ACHN (cell line): Measurements from ENCODE around the gene PHYKPL.

Source experiments
- DNase-seq: peaks from one replicate; pipeline ENCODE4 v3.0.0-alpha.2; 2015
- in situ Hi-C: cut with HindIII; loops from 2 replicates; pipeline ENCODE4 v1.10.0; 2017; ENCODE audit warnings: low sequenced_read_pairs, low pct_ligation_motif_present, low pct_unique_long_range_greater_than_20kb

The PHYKPL gene

DNA sequence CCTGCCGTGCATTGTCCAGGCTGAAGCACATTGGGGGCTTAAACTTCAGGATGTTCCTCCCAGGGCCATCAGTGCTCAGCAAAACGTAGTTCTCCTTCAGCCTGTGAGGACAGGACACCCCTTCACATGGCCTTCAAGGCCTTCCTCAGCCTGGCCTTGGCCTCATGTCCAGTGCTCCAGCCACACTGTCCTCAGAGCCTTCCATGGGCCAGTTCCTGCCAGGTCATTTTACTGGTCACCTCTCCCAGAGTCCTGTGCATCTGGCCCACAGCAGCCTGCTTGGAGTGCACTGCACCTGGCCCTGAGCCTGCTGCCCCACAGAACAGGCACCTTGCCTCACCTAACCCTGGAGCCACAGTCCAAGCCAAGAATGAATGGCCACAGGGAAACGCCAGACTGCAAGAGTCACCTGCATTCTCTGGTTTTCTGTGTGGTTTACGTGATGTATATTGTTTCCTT lies 19.6 kb downstream of the PHYKPL start:
- DNase-seq, result no peak
- in situ Hi-C loops, result no loop called here

DNA sequence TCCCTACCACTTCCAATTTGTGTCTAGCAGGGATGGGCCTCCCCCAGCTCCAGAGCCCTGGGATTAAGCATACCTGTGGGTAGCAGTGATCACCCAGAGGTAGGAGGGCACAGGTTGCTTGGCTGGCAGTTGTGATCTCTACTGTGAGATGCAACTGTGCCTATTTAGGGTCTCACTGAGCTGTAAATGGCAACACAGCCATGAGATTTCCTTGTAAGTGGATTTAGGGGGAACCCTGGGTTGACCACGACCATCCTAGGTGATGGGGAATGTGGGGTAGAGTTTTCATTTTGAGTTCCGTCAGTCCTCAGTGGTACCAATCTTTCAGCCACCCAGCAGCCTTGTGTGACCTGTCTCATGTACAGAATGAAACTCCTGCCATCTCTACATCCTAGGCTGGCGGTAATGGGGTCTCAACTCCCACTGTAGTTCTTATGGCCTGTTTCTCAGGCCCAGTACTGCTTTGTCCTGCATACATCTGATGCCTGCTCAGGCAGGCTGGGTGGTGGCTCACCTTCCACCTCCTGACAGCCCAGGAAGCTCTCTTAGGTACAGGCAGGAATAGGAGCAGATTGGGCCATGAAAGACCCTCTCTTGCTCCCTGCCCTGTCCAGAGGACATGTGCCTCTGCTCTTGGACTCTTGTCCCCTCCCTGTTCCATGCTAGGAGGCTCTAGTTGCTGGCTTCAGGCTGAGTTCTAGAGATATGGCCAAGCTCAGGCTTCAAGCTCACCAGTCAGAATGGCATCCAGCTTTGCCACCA lies 20.2 kb downstream of the PHYKPL start:
- in situ Hi-C loops, result no loop called here
- no peak for DNase-seq

DNA sequence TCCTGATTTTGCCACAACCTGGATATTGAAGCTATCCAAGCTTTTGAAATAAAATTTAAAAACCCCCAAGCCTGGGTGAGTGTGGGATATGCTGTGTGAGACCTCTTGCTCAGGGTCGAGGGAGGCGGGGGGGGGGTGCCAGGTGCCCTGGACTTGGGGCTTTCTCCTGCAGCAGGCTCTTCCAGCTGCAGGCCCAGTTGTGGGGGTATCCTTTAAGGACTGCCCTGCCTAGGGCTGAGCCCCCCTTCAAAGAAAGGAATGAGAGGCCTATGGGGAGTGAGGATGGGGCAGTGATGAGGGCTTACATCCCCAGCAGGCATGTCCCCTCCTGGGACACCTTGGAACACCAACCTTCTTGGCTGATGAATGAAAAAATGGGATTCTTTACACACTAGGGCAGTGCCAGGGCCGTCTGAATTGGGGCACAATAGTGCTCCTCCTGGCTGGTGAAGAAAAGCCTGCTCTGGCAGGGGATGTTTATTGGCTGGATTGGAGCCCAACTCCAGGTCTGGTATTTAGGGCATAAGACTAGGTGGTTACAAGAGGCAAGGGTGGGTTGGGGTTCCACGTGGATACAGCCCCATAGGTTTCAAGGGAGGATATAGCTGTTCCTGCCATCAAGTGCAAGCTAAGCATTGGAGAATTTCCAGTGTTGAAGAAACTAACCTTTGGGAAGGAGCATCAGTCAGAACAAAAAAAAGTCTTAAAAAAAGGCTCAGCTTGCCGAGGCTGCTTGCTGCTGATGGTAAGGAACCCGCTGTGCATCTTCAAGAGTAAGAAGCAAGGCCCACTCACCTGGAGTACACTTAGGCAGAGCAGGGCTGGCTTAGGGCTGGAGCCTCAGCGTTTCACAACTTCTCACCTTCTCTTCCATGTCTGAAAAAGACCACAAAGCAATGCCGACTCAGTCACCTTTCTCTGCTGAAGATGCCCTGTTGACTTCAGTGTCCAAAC lies 21.2 kb downstream of the PHYKPL start:
- in situ Hi-C loops, result no loop called here
- DNase-seq, result no peak

DNA sequence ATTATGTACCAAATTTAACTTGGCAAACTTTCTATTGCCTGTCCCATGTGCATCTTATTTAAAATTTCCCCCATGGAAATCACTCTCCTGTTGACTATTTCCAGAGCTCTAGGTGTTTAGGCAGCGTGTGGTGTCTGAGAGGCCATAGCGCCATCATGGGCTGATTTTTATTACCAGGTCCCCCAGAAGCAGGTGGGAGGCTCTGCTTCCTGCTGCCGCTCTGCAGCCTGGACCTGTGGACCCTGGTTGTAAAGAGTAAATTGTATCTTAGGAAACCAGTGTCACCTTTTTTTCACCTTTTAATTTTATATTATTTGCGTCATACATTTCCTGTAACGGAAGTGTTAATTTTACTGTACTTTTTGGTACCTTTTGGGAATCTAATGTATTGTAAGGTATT lies 21.9 kb downstream of the PHYKPL start:
- no peak for DNase-seq
- in situ Hi-C loops, result no loop called here

DNA sequence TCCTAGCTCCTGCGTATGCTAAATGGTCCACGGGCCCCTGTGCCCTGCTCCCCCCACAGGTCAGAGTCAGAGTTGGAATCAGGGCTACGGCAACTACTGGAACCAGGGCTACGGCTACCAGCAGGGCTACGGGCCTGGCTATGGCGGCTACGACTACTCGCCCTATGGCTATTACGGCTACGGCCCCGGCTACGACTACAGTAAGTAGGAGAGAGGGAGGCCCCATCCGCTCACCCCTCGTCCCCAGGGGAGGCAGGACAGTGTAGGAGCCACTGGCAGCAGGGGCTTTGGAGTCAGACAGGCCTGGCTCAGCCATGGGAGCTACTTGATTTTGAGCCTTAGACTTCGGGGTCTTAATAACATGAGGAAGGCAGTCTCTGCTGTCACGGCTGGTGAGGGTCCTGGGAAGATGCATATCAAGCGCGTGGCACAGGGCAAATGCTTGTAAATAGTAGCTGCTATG lies 22.5 kb downstream of the PHYKPL start:
- in situ Hi-C loops, result no loop called here

DNA sequence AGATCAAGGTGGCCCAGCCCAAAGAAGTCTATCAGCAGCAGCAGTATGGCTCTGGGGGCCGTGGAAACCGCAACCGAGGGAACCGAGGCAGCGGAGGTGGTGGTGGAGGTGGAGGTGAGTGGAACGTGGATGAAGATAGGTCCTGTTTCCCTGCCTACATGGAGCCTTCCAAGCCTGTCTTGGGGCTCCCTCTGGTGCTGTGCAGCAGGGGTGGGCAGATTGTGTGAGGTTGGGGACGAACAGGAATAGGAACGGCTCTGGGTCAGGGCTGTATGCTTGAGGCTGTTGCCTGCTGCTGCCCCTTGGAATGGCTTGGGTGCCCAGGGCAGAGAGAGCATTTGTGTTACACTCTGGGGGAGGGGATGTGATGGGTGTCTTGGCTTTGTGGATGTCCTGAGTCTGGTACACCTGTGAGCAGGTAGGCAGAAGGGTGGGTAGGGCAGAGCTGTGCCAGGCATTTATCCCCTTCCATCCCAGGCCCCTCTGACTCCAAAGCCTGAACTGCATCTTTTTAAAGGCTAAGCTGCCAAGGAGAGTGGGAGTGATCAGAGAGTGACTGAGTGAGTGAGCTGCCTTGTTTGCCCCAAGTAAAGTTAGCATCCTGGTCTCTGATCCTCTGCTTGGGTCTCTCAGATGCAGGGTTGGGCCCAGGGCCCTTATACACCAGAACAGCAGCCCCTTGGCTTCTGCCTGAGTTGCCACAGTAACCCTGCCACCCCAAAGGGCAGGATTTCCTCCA lies 23.1 kb downstream of the PHYKPL start:
- no peak for DNase-seq
- in situ Hi-C loops, result no loop called here

More for the DNA sequence above, 22.5 kb downstream of the PHYKPL start:
- no peak for DNase-seq

DNA sequence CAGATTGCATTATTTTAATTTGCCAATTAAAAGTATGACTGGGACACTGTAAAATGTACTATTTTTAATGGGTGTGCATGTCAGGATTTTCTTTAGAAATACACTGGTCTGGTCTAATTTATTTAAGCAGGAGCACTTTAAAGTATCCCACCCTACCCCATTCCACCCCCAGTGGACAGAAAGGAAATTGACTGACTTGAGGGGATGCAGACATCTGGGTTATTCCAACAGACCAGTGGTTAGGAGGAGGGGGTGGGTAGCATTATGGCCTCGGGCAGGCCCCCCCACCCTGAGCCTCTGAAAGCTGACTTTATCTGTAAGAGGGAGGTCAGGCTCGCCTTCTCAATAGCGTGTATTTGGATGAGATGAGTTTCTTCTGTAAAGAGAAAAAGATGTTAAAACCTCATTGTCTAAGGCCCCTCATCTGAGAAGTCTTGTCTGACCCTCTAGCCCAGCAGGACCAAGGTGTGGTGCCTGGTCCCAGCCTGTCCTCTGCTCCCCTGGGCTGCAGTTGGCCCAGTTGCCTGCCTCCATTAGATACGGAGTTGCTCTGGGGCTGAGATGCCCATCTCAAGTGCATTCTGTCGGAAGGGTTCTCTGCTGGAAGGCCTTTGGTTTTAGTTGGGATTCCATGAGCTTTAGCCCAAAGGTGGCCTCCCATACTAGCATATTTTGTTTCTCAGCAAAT lies 23.9 kb downstream of the PHYKPL start:
- DNase-seq, result no peak
- in situ Hi-C loops, result no loop called here

DNA sequence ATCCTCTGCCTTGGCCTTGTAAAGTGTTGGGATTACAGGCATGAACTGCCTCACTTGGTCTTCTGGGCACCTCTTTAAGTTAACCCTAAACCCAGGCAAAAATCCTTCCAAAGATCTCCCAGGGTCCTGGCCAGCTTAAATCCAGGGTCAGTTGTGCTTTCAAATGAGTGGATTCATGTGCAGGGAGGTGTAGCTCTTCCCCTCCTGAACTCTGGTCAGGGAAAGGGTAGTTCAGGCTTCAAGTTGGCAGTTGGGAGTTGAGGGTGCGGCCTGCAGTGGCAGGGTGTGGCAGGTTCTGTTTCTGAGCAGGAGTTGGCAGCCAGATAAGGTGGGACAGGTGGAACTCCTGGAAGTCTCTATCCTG lies 24.7 kb downstream of the PHYKPL start:
- DNase-seq, result no peak
- in situ Hi-C loops, result no loop called here

DNA sequence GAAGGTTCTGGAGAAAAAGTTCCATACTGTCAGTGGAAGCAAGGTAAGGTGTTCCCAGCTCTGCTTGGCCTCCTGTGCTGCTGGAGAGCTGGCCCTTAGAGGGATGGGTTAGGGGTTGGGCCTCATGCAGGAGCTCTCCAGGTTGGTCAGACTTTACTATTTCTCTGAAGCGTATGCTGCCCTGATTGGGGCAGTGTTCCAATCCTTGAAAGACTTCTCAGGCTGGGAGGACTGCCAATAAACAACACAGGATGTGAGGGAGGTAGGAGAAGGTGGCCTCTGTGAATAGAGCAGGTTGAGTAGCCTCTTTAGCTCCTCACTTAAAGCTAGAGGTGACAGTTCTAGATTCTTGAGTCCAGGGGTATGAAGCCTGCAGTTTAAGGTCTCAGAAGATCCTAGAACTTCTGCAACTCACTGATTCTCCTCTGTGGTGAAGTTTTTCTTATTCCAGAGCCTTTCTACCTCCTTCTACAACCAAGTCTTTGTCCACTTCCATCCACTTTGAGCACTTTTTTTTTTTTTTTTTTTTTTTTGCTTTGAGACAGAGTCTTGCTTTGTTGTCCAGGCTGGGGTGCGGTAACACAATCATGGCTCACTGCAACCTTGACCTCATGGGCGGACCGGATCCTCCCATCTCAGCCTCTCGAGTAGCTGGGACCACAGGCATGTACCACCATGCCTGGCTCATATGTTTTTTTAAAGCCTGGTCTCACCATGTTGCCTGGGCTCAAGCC lies 25.3 kb downstream of the PHYKPL start:
- in situ Hi-C loops, result no loop called here
- DNase-seq, result no peak

DNA sequence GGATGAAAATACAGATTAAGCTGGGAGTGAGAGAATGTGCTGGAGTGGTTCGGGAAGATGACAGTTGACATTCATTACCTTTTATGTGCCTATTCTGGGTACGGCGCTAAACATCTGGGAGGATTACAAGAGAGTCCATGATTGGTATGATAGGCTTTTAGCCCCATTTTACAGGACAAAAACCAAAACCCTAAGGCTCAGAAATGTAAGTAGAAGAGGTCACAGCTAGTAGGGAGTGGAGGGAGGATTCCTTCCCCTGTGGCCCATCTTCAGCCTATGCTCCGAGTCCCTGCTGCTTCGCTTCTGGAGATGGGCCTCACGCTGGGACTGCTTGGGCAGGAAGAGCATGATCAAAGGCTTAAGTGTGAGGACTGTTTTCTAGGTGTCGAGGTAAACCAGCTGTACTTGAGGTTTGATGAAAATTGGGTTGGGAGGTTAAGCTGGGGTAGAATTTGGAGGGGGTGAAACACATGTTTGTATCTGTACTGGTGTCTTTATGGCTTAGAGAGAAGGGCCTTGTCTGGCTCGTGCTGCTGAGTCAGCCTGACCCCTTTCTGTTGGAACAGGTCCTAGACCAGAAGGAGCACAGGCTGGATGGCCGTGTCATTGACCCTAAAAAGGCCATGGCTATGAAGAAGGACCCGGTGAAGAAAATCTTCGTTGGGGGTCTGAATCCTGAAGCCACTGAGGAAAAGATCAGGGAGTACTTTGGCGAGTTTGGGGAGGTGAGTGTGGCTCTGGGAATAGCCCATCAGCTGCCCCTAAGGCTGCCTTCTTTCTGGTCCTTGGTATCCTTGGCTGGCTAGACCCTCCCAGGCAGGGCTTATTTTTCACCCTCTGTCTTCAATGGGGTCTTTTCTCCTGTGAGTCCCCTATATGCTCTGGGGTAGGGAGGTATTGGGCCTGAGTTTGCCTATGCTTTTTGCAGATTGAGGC lies 26.2 kb downstream of the PHYKPL start:
- in situ Hi-C loops, result no loop called here
- DNase-seq, result no peak

DNA sequence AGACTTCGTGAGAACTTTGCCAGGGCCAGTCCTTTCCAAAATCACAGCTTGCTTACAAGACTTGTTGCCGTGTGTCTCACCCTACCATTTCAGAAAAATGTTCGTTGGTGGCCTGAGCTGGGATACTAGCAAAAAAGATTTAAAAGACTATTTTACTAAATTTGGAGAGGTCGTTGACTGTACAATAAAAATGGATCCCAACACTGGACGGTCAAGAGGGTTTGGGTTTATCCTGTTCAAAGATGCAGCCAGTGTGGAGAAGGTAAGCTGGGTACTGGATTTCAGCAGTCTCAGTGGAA lies 26.9 kb downstream of the PHYKPL start:
- DNase-seq, result no peak
- in situ Hi-C loops, result no loop called here

DNA sequence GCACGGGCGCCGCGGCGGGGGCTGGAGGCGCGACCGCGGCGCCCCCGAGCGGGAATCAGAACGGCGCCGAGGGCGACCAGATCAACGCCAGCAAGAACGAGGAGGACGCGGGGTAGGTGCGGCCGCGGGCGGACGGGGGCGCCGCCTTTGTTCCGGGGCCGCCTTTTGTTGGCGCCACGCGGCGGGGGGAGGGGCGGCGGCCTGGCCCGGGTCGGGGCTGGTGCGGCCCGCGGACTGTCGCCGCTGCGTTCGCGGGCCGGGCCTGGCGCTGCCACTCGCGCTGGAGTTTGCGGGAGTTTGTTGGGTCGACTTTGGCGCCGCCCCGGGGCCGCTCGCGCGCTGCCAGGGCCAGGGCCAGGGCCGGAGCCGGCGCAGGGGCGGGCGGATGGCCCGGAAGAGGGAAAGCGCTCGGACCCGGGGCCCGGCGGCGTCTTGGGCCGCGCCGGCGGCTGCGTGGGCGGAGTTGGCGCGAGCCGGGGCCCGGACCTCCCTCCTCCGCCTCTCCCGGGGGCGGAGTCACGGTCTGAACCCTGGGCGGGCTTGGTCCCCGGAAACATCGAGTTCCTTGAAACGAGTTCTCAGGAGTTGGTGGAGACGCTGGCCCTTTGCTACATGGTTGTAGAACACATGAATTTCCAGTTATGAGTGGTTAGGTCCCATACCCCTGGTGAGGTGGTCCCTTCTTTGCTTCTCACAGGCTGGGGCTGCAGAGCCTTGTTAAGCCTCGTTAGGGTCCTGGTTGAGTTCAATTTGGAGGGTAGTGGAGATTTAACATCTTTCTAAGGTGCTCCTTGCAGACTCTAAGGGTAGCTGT lies 27.5 kb downstream of the PHYKPL start:
- in situ Hi-C loops, result no loop called here
- DNase-seq, result peak; percentile 75

DNA sequence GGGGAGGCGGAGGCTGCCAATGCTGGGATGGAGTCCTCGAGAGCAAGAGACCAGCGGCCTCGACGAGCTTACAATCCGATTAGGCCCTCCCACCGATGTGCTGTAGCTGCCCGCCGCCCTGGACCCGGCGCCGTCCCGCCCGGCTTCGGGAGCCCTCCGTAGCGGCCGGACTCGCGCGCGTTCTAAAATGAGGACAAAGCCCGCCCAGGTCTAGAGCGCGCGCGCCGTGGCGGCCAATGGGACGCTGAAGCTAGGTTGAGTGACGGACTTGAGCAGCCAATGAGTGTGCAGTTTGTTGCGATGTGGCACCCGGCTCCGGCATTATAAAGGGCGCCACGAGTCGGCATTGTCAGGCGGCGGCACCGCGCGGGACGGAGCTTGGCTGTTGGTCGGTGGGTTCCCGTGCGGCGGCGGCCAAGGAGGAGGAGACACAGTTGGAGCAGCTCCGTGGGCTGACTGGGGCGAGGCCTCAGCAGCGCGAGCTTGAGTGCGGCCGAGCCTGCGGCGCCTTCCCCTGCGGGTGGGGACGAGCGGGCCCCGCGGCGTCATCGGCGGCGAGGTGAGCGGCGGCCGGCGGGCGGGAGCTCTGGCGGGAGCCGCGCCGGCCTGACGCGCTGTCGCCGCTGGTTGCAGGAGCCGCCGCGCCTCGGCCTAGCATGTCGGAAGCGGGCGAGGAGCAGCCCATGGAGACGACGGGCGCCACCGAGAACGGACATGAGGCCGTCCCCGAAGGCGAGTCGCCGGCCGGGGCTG lies 28.2 kb downstream of the PHYKPL start, which contains the start of gene HNRNPAB:
Gene HNRNPAB, plus strand, starts transcription at position 352 of the 753 bp plus-strand sequence. Its CDS starts 305 bp downstream, at position 657.
- in situ Hi-C loops, result no loop called here
- DNase-seq, result peak; percentile 92

DNA sequence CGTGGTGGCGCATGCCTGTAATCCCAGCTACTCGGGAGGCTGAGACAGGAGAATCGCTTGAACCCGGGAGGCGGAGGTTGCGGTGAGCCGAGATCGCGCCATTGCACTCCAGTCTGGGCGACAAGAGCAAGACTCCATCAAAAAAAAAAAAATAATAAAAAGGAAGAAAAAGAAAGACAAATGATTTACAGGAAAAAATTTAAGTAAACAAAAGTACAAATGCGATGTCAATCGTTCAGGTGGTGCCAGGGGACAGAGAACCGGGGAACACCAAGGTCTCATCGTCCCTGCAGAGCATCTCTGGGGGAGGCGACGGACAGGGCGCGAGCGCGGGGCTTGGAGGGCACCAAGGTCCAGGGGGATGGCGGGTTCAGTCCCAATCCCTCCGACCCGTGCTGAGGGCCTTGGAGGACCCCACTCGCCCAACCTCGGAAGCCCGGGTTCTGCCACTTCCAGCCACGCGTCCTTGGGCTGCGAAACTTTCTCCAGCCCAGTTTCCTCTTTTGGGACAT lies 28.9 kb downstream of the PHYKPL start:
- in situ Hi-C loops, result no loop called here
- no peak for DNase-seq

DNA sequence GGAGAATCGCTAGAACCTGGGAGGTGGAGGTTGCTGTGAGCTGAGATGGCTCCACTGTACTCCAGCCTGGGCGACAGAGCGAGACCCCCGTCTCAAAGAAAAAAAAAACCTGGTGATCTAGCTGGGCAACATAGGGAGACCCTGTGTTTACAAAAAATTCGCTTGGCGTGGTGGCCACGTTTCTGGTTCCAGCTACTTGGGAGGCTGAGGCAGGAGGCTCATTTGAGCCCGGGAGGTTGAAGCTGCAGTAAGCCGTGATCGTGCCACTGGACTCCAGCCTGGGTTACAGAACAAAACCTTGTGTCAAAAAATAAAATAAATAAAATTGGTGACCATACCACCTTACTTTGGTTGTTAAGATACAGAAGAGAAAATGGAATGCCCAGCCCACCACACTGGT lies 30.1 kb downstream of the PHYKPL start:
- no peak for DNase-seq
- in situ Hi-C loops, result no loop called here
